C4-2B (cell line): ENCODE measurements around the gene GOLIM4.

Experiments
- H3K27ac ChIP-seq: fragments of 450-650 bp; 2 replicates; pipeline ENCODE4 v1.5.1; 2017
- CTCF ChIP-seq: fragments of 450-650 bp; conservative IDR thresholded peaks from 2 replicates; pipeline ENCODE4 v1.5.1; 2017; ENCODE audit warnings: mild to moderate bottlenecking
- ZFX ChIP-seq: fragments of 450-650 bp; IDR thresholded peaks from 2 replicates; pipeline ENCODE4 v1.6.1; 2017

GOLIM4 gene

GRCh38 chr3:167969548-167969947 is 126.2 kb downstream of the GOLIM4 start:
- TF ChIP-seq CTCF (no peak), ZFX (no peak)
- H3K27ac ChIP-seq, result no peak overlapping the region

- no peak overlapping the region for H3K27ac ChIP-seq
- TF ChIP-seq ZFX, result no peak
- TF ChIP-seq CTCF, result no peak
Measured at GRCh38 chr3:167967257-167968036, 128.3 kb downstream of the GOLIM4 start.
